HG03060 (cell line): Measurements from ENCODE around the gene RASSF7.
"Not testable (repeated sequence)": the region's sequence is repeated elsewhere in the genome, so short reads cannot be mapped to it uniquely, and the experiment has no call there.

Experiments
- ATAC-seq: cut with Tn5 transposase; IDR thresholded peaks from one replicate; pipeline ENCODE4 v1.9.1; 2021; ENCODE audit warnings: low read depth, moderate number of reproducible peaks; ENCODE audit not compliant: unreplicated experiment

The RASSF7 gene, protein sequence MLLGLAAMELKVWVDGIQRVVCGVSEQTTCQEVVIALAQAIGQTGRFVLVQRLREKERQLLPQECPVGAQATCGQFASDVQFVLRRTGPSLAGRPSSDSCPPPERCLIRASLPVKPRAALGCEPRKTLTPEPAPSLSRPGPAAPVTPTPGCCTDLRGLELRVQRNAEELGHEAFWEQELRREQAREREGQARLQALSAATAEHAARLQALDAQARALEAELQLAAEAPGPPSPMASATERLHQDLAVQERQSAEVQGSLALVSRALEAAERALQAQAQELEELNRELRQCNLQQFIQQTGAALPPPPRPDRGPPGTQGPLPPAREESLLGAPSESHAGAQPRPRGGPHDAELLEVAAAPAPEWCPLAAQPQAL

DNA sequence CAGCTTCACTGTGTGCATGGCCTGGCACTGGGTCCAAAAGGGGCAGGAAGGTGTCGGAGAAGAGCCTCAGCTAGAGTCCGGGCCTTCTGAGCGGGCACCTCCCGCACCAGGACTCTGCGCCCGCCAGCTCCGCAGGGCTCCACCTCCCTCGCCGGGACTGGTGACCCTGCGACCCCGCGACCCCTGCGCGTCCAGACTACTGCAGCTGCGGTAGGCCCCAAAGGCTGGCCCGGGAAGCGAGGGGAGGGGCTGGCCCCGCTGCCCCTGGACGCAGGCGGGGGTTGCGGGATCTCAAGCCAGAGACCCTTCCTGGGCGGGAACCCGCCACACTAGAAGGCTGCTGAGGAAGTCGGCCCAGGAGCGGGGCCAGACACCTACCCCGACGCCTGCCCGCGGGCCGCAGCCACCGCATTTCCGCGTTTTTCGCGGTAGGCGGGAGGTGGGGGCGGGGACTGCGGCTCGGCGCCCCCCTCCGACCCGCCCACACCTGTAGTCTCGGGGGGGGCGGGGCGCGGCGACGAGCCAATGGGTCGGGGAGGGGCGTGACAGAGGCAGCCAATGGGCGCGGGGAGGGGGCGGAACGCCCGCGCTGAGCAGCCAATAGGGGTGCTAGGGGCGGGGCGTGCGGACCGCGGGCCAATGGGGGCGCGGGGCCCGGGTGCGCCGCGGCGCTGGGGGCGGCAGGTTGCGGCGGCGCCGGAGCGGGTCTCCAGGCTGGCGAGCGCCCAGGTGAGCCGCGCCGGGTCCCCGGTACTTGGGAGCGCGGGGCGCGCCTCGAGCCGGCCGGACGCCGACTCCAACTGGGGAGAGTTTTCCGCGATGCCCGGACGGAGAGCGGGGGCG is at the start of gene RASSF7, which contains the start of gene LMNTD2:
RASSF7 (plus strand) TSS at position 666 of the 843 bp plus-strand sequence. CDS start 799 bp downstream, outside the sequence.
LMNTD2 (minus strand) TSS at position 434 of the 843 bp plus-strand sequence; CDS start at position 412, 22 bp downstream.
- ATAC-seq = no peak

GRCh38 chr11:512761-513595 is 47.8 kb upstream of the RASSF7 start:
- ATAC-seq = no peak

DNA sequence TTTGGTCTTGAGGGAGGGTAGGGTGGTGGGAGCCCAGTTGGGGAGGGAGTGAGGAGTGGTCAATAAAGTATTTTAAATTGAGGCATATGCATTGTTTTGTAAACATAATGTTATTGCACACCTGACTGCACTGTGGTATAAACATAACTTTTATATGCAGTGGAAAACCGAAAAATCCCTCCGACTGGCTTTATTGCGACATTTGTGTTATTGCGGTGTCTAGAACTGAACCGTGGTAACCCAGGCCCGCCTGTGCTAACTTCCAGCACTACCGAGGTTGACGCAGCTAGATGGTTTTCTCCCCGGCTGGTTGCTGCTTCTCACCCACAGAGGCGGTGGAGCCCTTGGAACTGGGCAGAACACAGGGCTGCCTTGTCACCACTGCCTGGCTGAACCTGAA is 46.2 kb upstream of the RASSF7 start:
- no peak for ATAC-seq

- no peak for ATAC-seq
These were observed 45.6 kb upstream of the RASSF7 start for GRCh38 chr11:515131-515530.

GRCh38 chr11:516400-516799 is 44.4 kb upstream of the RASSF7 start:
- no peak for ATAC-seq

- not testable (repeated sequence) for ATAC-seq
These were observed 43.7 kb upstream of the RASSF7 start for GRCh38 chr11:516918-517685.

DNA sequence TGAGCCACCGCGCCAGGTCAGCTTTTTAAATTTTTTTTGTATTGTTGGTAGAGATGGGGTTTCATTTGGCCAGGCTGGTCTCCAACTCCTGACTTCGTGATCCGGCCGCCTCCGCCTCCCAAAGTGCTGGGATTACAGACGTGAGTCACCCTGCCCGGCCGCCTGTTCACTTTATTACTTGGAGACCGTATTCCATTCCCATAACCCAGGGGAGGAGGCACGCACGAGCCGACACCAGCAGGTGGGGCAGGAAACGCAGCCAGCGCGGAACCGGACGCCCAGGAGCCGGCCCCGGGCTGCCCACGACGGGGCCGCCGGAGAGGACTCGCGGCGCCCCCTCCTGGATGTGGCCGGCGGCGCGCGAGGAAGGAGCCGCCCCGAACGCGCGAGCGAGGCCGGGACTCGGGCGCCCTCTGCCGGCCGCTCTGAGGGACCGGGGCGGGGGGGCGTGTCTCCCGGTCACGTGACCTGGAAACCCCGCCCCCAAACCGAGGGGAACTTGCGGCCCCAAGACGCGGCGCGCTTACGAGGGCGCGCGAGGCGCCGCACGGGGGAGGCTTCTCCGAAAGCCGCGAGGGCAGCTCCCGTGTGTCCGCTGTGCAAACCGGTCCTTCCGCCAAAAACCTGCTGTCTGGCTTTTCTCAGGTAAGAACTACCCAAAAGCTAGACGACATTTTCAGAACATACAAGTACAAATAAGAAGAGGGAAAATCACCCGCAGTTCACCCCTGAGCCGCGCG is 42.1 kb upstream of the RASSF7 start:
- ATAC-seq = no peak

DNA sequence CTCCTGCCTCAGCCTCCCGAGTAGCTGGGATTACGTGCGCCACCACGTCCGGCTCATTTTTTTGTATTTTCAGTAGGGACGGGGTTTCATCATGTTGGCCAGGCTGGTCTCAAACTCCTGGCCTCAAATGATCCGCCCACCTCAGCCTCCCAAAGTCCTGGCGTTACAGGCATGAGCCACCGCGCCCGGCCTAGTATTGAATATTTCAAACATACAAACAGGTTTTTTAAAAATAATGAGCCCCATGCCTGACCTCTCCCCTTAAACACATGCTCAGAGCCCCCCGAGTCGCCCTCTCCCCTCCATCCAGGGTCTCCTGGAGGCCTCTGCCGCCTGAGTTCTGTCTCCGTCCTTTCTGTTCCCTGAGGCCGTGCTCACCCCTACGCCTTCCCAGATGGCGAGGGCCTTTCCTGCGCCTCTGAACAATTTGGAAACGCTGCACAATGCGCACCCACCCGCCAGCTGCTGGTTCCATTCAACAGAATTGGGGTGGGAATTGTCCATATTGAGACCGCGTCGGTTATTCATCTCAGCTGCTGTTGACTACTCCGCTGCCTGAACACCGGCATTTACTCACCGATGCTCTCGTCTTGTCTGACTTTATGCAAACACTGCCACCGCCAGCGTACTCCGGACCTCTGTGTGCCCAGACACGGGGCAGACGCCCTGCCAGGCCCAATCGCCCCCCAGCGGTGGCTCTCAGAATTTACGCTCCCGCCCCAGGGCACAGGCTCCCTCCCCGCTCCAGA is 40.2 kb upstream of the RASSF7 start:
- ATAC-seq = no peak

DNA sequence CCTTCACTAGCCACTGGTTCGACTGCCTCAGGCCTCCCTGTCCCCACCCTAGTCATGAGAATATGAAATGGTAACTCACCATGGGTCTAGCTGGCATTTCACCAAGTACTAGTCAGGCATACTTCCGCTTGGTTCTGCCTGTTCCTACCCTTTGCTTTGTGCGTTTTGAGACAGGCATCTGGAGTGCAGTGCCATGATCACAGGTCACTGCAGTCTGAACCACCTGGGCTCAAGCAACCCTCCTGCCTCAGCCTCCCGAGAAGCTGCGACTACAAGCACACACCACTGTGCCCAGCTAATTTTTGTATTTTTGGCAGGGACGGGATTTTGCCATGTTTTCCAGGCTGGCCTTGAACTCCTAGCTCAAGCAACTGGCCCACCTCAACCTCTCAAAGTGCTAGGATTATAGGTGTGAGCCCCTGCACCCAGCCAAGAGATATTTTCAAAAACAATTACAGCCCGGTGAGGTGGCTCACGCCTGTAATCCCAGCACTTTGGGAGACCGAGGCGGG is 39.5 kb upstream of the RASSF7 start:
- ATAC-seq = no peak

DNA sequence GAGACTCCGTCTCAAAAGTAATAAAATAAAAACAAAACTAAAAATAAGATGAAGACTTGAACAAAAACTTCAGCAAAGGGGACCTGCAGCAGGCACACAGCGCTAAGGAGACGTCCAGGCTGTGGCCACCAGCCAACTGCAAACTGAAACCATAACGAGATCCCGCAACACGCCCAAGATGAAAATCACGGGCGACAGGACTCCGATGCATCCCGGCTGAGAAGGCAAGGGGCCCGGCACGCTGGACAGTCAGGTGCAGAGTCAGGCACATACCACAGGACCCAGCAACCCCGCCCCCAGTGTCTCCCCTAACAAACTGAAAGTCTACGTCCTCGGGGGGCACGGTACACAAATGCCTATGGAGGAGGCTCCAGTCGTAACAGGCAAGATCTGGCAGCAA is 34.6 kb upstream of the RASSF7 start:
- ATAC-seq = no peak

DNA sequence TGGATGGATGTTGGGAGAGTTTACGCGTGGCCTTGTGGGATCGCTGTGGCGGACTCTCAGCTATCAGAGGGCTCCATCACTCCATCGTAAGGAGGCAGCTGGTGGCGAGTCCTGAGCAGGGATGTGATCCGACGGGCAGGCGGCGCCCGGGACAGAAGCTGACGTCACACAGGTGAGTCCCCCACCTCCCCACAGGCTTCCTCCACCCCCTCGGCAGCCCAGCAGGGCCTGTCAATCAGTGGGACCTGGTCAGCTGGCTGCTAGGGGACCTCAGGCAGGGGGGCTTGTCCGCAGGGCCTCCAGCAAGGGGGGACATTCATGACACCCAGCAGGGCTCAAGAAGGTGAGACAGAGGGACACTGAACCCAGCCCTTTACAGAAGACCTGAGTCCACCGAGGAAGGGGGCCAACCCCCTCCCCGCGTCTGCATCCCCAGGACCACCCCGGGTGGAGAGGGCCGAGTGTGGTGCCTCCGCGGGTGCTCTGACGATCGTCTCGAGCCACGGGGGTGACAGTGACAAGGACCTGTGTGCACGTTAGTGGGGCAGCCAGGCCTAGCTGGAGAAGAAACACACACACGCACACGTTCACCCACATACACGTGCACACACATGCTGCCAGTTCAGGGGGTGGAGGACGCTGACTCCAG is 32.5 kb upstream of the RASSF7 start:
- ATAC-seq = no peak

DNA sequence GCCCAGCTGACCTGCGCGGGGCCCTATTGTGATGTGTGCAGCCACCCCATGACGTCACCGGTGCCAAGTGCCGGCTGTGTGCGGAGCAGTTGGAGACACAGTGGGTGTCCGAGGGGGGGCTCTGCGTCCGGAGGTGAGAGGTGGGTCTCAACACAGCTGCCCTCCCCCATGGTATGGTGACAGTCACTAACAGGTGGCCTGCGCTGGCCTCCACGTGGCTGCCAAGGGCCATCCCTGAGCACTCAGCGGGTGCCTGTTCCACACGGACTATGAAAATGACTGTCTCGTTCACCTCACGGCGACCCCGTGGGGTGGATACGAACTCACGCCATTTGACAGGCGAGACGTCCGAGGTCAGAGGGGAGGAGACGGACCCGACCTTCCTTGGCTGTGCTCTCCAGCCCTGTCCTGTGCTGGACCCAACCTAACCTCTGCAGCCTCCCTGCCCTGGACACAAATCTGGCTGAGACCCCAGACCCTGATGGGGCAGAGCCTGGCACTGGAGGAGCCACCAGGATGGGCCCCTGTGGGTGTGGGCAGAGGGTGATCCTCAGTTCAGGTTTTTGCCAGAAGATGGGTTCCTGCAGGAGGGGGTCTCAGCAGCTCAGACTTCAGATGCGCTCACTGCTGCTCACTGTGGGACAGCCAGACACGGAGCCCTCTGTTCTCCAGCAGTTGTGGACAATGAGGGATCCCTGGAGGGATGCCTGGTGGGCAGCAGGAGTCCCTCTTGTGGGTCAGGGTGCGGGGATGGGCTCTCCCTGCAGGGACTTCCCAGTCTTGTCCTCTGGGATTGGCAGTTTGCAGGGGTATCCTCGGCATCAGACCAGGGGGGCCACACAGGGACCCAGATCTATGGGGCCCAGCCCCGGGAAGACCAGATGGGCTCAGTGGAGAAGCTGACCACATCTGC is 31.7 kb upstream of the RASSF7 start:
- ATAC-seq = no peak

DNA sequence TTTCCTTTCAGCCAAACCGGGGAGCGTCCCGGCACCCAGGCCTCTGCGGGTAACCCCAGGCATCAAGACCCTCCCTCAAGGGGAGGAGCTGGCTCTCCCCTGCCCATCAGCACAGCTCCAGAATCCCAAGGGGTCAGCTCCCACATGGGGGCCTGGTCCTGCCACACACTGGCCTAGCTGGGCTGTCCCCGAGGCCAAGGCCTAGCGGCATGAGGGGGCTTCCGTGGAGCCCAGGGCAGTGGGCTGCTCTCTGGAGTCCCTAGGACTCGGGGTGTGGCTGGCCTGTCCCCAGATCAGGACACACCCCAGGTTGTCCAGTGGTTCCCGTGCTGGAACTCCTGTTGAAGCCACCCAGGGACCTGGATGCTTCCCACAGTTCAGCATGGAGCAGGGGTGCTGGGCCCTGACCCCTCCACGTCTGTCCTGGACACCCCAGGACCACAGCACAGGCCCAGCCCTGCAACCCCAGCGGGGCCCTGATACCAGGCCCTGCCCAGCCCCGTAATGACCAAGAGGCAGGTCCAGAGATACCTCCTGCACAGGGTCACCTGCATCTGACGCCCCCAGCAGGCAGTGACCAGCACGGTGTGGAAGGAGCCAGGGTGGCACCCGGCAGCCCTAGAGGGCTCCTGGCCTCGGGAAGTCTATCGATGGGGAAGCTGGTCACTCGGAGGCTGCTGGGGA is 30.9 kb upstream of the RASSF7 start:
- no peak for ATAC-seq

- no peak for ATAC-seq
These were observed 29.6 kb upstream of the RASSF7 start for GRCh38 chr11:530960-531831.

DNA sequence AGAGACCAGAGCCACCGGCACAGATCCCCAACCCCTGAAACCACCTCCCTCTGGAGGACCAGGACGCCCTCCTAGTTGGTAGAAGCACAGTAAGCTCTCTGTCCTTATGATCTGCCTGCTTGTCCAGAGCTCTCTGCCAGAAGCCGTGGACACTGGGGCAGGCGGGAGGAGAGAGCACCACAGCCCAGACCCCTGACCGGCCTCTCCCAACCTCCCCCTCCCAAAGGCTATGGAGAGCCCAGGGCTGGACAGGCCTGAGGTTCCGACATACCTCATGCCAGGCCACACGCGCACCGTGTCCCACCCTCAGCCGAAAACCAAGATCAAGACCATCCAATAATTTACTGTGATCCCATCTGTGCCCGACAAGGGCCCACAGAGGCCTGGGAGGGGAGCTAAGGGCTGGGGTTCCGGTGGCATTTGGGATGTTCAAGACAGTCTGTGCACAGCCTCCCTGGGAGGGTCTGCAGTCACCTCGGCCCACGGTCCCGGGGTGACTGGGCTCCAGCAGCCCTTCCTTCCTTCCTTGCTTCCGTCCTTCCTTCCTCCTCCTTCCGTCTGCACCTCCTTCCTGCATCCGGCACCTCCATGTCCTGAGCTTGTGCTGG is 28.7 kb upstream of the RASSF7 start:
- ATAC-seq = no peak
